NT2/D1 (cell line): ENCODE results near the gene CD22.

ENCODE experiments used
- SUZ12 ChIP-seq: IDR thresholded peaks from 2 replicates; pipeline ENCODE4 v1.6.1; 2011; ENCODE audit not compliant: insufficient read length, insufficient read depth; ENCODE audit errors: extremely low read depth
- YY1 ChIP-seq: IDR thresholded peaks from 2 replicates; pipeline ENCODE4 v1.6.1; 2011; ENCODE audit not compliant: insufficient read length, insufficient read depth
- ZNF274 ChIP-seq: IDR thresholded peaks from 2 replicates; pipeline ENCODE4 v1.6.1; 2011; ENCODE audit warnings: mild to moderate bottlenecking, low read depth, low read length

DNA sequence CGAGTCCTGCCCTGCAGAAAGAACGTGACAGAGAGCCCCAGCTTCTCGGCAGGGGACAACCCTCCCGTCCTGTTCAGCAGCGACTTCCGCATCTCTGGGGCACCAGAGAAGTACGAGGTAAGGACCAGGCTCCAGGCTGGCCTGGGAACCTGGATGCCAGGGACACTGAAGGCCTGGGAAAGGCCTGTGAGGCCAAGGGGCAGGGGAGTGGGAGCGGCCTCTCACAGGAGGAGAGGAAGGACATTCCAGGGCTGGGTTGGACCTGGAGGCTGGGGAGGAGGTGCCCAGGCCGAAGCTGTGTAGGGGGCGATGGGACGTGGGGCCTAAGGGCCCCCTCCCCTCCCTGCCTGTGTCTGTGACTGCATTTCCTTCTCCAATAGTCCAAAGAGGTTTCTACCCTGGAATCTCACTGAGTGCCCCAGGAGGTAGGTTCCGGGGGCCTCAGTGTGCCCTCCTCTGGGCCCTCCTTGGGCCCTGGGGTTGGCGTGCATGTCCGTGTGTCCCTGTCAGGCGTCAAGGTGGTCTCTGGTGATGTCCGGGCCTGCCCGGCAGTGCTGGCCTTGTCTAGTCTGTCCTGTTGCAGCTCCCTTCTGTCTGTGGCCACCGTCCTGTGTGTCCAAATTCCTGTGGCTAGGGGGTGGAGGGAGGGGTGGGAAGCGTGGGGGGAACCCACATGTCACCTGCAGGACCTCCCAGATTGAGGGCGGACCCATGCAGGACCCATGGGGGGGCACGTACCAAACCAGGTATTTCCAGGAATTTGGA is 16.9 kb upstream of the CD22 start:
- TF ChIP-seq ZNF274 (no peak), YY1 (no peak), SUZ12 (no peak)
